SU-DHL-6 (cell line): ENCODE measurements around the gene RRP9.

Experiments
- CTCF ChIP-seq: fragments of 200-600 bp; sonication (generic); IDR thresholded peaks from one replicate; pipeline ENCODE4 v1.5.1; 2017; ENCODE audit warnings: antibody characterized with exemption, mild to moderate bottlenecking, low read length, moderate library complexity; ENCODE audit not compliant: insufficient read depth, poor library complexity, severe bottlenecking
- EZH2phosphoT487 ChIP-seq: fragments of 200-600 bp; sonication (generic), shearing (Covaris generic); conservative IDR thresholded peaks from 2 replicates; pipeline ENCODE4 v1.6.1; 2018; ENCODE audit warnings: mild to moderate bottlenecking, antibody characterized with exemption, low read length, moderate library complexity, mixed read lengths

GRCh38 chr3:51886447-51886846, 55.3 kb downstream of the RRP9 start:
- TF ChIP-seq CTCF = no peak
- TF ChIP-seq EZH2phosphoT487 = no peak
